Measurements from ENCODE around the gene RAB1B.

- no peak for TF ChIP-seq POLR2A (IDR thresholded peaks at IDR 0.05)
- TF ChIP-seq CTCF (IDR thresholded peaks at IDR 0.05) = no peak
- no peak for TF ChIP-seq POLR2AphosphoS5 (IDR thresholded peaks at IDR 0.05; ENCODE audit: insufficient read depth in 1 of 2, low read depth in 1 of 2)
Measured at GRCh38 chr11:66251809-66252208, 16.6 kb upstream of the RAB1B start.

All from vagina (tissue), 2 donors.